HS-5 (cell line): Measurements from ENCODE around the gene SMAD1.

Source experiments
- DNase-seq: peaks from one replicate; pipeline ENCODE4 v3.0.0-alpha.2; 2012; ENCODE audit warnings: low read depth

The SMAD1 gene

DNA sequence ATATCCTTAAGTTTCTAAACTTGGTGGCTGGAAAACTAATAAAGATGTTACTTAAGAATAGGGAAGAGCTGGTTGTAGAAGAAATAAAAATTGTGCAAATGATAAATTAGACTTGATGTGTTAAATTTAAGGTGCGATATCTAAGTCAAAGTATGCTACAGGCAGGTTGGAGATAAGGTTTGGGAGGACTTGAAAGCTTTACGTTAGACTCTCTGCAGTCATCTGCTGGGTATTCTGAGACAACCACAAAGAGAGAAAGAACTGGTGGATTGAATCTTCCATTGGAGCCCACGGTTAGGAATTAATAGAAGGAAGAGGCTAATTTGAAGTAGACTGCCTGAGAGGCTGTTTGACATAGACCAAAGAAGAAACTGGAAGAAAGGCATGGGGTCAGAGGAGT lies 7.9 kb downstream of the SMAD1 start:
- DNase-seq = no peak

DNA sequence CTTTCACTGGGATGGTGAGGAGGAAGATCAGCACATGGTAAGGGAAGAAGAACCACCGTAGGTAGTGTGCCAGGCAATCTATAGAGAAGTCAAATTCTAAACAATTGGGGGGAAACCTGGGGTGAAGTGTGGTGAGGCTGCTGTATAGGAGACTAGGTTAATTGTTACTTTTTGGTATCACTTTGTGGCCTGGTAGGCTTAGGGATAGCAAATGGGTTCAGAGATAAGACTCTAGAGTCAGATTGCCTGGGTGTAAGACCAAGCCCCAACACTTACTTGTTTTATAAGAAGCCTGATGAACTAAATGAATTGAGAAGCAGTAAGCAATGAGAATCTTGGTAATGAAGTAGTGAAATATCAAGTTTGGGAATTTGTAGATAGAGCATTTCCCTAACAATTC lies 8.7 kb downstream of the SMAD1 start:
- no peak for DNase-seq

DNA sequence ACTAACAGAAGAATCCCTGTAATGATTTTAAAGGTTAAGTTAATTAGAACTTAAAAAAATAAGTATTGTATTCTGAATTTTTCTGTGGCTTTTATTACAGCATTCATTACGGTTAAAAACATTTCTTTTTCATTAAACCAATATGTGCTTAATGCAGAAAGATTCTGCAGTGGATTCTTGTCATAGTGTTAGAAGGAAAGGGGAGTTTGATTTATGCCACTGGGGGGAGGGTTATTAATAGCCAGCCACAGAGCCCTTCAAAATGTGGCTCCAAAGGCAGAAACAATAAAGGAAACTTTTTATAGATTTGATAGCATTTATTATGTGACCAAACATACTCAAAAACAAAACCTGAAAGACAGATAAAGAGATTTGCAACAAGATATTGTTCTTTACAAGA lies 9.1 kb downstream of the SMAD1 start:
- DNase-seq = no peak

DNA sequence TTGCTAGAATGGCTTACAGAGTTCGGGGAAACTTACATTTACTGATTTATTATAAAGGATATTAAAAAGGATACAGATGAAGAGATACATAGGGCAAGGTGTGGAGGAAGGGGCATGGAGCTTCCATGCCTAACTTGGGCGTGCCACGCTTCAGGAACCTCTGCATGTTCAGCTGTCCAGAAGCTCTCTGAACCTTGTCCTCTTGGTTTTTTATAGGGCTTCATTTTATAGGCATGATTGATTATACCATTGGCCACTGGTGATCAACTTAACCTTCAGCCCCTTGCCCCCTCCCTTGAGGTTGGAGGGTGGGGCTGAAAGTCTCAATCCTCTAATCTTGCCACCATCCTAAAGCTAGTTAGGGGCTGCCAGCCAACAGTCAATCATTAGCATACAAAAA lies 10.7 kb downstream of the SMAD1 start:
- no peak for DNase-seq

DNA sequence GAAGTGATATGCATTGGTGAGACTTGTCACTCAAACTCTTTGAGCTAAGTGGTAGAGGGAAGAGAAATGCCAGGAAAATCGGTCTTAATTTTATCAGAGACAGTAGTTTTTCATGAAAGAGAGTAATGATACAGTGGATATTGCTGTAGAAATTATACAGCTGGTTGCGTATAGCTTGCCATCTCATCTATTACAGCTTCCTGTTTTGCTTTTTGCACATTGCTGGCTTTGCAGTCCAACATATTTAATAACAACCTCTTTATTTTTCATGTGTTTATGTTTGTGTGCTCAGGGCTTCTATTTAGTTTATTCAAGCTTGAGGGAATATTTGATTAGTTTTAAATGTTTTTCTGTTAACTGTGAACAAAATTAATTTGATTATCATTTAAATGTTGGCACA lies 11.5 kb downstream of the SMAD1 start:
- DNase-seq = no peak

DNA sequence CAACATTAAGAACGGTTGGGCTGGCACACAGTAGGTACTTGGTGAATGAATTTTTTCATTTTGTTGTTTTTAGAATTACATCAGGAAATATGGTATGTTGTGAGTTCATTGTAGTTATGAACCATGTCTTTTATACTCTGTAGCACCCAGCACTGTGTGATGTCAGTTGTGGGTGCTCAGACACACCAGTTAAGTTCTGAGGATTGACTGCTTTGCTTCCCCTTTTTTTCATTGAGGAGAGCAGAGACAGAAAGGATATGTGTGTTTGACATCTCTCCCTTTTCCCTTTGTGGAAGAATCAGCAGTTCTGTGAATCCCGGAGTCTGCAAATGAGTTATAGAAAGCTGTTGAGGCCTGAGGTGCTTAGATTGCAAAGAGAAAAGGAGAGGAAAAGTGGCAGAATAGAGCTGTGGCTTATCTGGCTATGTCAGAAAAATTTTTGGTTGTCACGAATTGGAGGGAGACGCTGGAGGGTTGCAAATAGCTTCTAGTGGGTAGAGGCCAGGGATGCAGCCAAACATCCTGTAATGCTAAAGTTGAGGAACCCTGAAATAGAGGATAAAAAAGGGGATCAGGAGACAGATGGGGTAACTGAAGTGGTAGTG lies 13.1 kb downstream of the SMAD1 start:
- DNase-seq = no peak

DNA sequence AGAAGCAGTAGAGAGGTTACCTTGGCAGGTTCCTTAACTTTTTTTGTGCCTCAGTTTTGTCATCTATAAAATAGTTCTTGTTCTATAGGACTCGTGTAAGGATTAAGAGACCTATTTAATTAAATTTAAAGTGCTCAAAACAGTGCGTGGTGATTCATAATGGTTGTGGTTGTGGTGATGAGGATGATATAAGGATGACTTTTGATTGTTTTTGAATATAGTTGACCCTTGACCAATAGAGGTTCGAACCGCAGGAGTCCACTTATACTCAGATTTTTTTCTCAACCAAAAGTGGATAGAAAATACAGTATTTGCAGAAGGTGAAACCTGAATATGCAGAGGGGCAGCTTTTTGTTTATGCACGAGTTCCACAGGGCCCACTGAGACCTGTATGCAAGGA lies 14.6 kb downstream of the SMAD1 start:
- no peak for DNase-seq

DNA sequence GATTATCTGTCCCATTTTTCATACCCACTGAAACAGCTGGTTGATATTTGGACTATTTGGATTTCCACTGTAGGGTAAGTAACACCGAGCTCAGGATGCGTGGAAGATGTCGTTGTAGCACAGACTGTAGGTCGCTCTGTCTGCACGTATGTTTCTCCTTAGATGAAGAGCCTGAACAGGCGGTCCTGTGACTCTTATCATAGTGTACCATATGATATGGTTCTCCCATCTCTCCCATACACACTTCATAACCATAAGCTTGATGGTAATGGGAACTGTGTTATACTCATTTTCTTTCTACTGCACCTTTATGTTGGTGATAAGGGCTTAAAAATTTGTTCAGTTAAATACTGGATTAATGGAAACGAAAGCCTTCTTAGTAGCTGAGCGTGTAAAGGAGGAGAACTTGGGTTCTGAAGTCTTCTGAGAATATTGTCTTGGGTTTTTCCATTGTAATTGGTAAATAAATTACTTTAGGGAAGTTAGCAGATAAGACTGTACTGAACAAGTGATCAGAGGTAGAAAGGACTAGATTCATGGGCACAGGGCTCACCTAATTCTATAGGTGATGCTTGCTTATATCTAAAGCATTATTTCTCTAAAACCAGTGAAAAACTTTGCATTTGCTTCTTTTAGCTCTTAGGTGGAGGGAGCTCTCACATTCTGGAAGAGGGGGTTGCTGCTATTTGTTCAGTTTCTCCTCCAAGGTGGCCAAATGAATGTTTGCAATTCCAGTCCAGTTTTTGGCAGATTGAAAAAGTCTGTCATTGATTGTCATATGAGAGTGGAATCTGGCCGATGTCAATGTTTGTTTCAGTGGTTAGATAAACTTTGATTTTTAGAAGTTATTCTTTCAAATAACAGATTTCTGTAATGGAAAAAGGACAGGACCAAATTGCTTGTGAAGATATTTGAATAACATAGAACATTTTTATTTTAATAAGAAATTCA lies 15.8 kb downstream of the SMAD1 start:
- no peak for DNase-seq

DNA sequence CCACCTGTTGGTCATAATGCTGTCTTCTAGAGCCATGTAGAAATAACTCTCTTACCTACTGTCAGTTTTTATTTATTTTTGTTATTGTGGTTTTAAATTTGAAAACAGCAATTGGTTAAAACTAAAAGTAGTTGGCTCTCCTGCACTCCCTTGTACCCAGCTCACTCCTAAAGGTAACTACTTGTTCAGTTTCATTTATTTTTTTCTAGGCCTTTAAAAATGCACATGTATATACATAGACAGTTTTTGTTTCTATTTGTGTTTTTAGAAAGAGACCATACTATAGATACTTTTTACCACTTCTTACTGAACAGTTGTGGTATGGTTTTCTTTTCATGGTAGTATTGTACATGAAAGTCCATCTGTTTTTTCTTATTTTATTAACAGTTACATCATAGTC lies 16.8 kb downstream of the SMAD1 start:
- no peak for DNase-seq

DNA sequence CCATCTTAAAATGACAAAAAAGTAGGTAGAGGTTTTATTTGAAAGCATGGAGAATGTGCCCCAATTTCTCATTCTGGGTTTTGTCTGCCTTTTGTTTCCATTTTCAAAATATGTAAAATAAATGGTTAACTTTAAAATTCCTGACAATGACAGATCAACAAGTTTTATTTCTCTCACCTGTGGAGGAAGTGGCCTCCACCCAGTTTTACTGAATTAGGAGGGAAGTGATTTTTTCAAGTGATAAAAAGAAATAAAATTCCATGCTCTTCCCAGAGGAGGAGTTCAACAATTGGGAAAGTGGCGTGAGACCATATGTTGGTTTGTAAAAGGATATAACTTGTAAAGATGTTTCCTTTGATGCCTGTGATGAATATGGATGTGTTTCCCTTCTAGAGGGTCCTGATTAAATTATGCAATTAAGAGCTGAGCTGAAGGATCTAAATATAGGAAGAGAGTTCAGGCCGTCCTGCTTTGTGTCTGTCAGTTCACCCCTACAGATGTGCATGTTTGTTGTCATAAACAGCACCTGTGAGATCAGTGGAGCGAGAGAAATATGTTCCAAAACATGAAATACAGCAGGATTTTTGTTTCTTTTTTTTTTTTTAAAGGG lies 19.5 kb downstream of the SMAD1 start:
- DNase-seq = no peak

DNA sequence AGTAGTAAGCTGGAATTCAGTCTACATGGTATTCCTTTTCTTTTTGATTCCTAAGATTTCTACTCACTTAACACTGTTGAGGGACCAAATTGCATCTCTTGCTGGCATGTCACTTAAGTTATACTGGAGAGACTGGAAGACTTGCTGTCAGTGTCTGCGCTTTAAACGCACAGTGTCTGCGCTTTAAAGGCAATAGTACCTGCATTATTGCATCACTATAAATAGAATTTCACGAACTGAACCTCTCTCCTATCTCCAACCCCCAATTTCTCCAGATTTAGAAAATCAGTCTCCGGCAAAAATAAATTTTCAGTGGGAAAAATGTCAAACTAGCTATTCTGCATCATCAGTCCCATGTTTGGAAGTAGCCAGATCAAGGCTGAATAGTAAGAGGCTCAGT lies 21.2 kb downstream of the SMAD1 start:
- DNase-seq = no peak

DNA sequence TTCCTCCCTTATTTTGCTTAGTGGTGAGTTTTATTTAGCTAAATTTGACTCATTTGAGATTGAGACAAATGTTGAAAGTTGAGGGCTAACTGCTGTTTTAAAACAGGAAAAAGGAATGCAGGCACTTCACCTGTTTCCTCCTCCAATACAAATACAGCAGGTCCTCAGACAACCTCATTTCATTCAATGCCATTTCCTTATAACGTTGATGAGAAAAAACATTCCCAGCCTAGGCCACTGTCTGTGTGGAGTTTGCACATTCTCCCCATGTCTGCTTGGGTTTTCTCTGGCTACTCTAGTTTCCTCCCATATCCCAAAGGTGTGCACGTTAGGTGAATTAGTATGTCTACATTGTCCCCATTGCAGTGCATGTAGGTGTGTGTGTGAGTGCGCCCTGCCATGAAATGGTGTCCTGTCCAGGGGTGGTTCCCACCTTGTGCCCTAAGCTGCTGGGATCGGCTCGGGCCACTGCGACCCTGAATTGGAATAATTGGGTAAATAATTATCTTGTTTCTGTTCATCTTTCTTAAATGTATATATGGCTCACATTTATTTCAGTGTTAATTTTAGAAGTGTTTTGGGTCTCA lies 21.9 kb downstream of the SMAD1 start:
- DNase-seq = no peak

DNA sequence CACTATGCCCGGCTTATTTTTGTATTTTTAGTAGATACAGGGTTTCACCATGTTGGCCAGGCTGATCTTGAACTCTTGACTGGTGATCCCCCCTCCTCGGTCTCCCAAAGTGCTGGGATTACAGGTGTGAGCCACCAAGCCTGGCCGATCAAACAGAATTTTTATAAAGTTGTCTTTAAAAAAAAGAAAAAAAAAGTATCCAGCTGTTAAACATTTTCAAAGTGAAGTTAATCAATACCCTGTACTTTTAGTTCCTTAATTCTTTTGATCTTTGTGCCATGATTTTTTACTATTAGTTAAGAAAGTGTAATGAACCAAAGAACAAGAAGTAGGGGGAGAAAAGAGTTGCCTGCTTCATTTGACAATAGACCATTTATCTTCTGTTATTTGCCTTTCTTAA lies 24.3 kb downstream of the SMAD1 start:
- DNase-seq = no peak

DNA sequence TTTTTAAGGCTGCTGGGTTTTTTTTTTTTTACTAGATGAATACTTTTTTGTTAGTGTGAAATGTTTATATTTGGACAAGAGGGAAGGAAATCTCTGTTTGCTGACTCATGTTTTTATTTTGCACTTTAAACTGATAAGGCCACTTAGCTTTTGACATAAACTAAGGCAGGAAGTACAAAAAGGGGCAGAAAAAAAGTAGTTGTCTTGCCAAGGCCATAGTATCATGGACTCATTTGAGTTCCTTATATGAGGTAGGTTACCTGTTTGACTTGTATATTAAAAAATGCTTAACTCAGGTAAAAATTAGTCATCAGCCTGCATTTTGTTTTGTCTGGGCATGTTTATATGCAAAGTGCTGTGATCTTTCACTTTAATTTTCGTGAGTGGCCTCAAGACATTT lies 26.0 kb downstream of the SMAD1 start:
- DNase-seq = no peak

DNA sequence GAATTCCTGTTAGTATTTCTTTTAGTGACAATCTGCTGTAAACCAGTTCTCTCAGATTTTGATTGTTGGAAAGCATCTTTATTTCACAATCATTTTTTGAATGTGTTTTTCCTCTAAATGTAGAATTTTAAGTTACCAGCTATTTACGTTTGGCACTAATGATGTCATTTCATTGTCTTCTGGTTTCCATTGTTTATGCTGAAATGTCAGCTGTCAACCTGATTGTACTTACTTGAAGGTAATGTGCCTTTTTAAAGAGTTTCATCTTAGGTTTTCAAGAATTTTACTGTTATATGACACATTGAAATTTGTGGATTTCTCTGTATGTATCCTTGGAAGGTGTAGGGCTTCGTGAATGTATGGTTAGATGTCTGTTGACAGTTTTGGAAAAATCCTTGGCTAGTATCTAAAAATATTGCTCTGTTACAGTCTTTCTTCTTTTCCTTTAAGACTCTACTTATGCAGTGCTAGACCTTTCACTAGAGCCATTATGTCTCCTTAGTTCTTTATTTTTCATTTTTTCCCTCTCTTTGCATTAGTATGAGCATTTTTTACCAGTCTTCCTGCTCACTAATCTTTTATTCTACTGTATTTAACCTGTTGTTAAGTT lies 30.4 kb downstream of the SMAD1 start:
- DNase-seq = no peak

DNA sequence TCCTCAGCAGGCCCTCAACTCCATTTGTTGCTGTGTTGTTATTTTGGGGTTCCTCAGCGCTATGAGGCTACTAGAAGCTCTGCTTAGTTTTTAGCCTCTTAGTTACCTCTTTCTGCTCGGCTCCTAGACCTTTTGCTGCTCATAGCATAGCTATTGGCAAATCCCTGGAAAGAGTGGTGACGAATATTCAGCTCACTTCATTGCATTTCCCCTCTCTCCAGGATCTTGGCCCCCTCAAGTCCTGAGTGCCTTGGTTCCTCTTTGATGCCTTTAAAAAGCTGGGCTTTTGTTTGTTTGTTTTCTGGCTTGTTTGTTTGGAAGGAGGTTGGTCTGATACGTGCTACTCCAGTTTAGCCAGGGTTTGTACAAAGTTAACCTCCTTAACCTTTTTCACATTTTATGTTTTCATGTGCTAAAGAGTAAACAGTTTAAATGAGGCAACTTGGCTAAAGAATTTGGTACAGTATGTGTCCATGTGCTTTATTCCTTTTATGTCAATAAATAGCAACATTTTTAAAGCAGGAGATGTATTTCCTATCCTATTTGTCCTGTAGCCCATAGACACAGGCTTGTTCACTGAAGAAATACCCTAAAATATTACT lies 31.5 kb downstream of the SMAD1 start:
- DNase-seq = no peak

DNA sequence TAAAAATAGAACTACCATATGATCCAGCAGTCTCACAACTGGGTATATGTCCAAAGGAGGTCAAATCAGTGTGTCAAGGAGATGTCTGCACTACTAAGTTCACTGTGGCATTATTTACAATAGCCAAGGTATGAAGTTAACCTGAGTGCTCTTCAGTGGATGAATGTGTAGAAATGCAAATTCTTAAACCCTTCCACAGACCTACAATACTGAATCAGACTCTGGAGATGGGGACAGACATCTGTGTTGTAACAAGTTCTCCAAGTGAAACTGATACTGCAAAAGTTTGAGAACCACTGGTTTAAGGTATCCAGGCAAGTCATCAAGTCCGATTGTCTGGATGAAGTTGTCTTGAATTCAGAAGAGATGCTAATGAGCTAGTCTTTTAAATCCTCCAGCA lies 38.5 kb downstream of the SMAD1 start:
- no peak for DNase-seq

DNA sequence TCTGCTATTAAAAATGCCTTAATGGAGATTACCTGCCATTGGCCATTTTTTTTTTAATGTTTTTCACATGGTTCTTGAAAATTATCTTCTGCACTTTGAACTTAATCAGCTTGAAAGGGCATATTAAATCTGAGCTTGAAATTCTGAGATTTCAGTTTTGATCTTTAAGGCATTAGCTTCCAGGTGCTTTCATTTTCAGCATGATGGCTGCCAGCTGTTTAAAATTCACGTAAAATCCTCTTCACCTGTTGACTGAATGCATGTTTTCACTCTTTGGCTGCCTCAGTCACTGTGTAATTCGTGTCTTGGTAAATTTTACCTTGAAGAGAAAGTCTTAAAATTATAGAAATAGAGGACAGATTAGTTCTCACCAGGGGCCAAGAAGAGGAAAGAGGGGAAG lies 39.6 kb downstream of the SMAD1 start:
- no peak for DNase-seq

DNA sequence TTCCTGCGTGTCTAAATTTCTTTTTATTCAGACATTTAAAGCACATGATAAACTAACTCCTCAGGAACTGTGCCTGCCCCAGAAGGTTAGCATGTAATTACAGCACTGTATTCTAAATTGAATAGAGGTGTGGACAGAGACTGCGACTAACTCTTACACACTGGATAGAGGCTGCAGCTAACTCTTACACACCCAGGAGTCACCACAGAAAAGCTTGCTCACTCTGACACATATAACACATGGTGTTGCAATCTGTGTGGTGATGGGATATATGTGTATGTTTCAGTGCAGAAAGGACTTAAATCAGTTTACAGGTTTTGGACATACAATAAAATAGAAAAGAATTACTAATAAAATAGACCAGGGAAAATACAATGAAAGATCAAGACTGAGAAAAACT lies 41.5 kb downstream of the SMAD1 start:
- DNase-seq = no peak

DNA sequence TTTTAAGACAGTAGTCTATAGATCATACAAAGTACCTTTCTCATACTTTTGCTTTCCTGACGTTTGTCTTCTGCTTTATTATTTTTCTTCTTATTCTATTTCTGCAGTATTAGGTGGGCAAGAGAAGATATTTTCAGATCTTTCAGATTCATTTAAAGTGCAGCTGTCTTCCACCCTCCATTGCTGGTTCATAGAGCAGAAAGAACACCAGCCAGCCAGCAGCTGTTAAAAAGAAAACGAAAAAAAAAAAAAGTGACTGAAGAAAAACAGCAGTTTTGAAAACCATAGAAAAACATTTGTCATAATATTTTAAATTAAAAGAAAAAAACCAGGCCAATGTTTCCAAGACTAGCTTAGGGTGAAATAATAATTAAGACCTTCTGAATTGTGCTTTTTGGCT lies 42.9 kb downstream of the SMAD1 start:
- DNase-seq = no peak

DNA sequence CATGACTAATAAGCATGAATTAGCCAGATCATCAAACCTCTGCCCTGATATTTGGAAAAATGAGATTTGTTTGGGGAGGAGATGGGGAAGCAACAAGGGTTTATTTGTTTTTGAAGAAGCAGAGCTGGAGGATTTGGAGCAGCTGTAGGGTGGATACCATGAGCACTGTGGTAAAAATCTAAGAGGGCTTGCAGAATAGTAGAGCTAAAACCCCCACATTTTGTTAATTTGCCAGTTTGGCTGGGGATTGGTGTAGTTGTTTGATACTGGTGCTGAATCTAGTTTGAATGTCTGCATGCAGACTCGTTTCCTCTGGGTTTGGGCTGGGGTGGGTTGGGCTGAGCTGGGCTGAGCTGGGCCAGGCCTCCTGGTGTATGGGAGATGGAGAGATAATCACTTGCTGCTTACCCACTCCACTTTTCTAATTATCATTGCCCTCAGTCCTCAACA lies 43.7 kb downstream of the SMAD1 start:
- DNase-seq = no peak

DNA sequence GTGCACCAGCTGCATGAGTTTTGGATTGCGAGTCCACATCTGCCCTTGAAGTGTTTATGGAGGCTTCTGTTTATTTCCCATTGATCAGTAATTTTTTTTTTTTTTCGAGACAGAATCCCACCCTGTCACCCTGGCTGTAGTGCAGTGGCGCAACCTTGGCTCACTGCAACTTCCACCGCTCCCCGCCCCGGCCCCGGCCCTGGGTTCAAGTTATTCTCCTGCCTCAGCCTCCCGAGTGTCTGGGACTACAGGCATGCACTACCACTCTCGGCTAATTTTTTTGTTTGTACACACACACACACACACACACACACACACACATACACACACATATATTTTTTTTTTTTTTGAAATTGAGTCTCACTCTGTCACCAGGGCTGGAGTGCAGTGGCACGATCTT lies 46.1 kb downstream of the SMAD1 start:
- DNase-seq = no peak
